PC-3 (cell line): ENCODE data around the gene FSTL4. TPM values are rescaled to one million over a fixed set of nuclear protein-coding genes. Genes with fewer than 3 reads are reported as not detected.

Source experiments
- ATAC-seq: fragments of 200-7000 bp; cut with Tn5 transposase; 2 replicates; pipeline ENCODE4 v1.9.1; 2020; ENCODE audit warnings: mild to moderate bottlenecking, moderate library complexity
- BruUV-seq: library from RNA; stranded (reverse); fragments of 400-500 nt; replicated peaks from 2 replicates; lab custom pipeline; 2021; lab: Mats Ljungman, UMichigan
- CTCF ChIA-PET: fragments of 300-600 bp; sonication (Branson Sonifier 250); formaldehyde crosslinking; loops from one replicate; lab custom pipeline; 2022; ENCODE audit warnings: antibody characterized with exemption; lab: Charles Lee
- POLR2A ChIA-PET: fragments of 300-600 bp; sonication (Branson Sonifier 250); formaldehyde crosslinking; loops from one replicate; lab custom pipeline; 2022; ENCODE audit warnings: antibody characterized with exemption; ENCODE audit not compliant: unreplicated experiment; lab: Charles Lee
- DNase-seq: peaks from one replicate; pipeline ENCODE4 v3.0.0-alpha.2; 2015
- H2AFZ ChIP-seq: fragments of 300-600 bp; sonication (generic); 2 replicates; pipeline ENCODE4 v1.6.0; 2016; ENCODE audit warnings: antibody characterized with exemption, low read length
- H3F3A ChIP-seq: fragments of 300-600 bp; sonication (generic); one replicate; pipeline ENCODE4 v1.6.0; 2017; ENCODE audit warnings: antibody characterized with exemption, low read length, control low read depth, mild to moderate bottlenecking; ENCODE audit not compliant: unreplicated experiment
- H3K27ac ChIP-seq: fragments of 300-600 bp; sonication (generic); 2 replicates; pipeline ENCODE4 v1.5.1; 2016; ENCODE audit warnings: mild to moderate bottlenecking, low read length
- H3K27me3 ChIP-seq: fragments of 300-600 bp; sonication (generic); 2 replicates; pipeline ENCODE4 v1.6.1; 2016; ENCODE audit warnings: low read length, mixed read lengths
- H3K36me3 ChIP-seq: fragments of 300-600 bp; sonication (generic); 2 replicates; pipeline ENCODE4 v1.6.1; 2016; ENCODE audit warnings: low read depth, mixed run types, low read length, mixed read lengths
- H3K4me1 ChIP-seq: fragments of 300-600 bp; sonication (generic); 2 replicates; pipeline ENCODE4 v1.5.1; 2016; ENCODE audit warnings: low read length; ENCODE audit not compliant: insufficient read depth
- H3K4me2 ChIP-seq: fragments of 300-600 bp; sonication (generic); 2 replicates; pipeline ENCODE4 v1.6.0; 2016; ENCODE audit warnings: low read length
- H3K4me3 ChIP-seq: fragments of 300-600 bp; sonication (generic); 2 replicates; pipeline ENCODE4 v1.5.1; 2016; ENCODE audit warnings: mild to moderate bottlenecking, low read length, mixed read lengths
- H3K79me2 ChIP-seq: fragments of 300-600 bp; sonication (generic); 2 replicates; pipeline ENCODE4 v1.6.1; 2017; ENCODE audit warnings: low read length, mixed read lengths
- H3K9ac ChIP-seq: fragments of 300-600 bp; sonication (generic); 2 replicates; pipeline ENCODE4 v1.6.0; 2016; ENCODE audit warnings: mild to moderate bottlenecking, low read length
- H3K9me2 ChIP-seq: fragments of 300-600 bp; sonication (generic); replicated peaks from 2 replicates; pipeline ENCODE4 v1.6.1; 2016; ENCODE audit warnings: mixed run types, low read length, mixed read lengths
- H3K9me3 ChIP-seq: fragments of 300-600 bp; sonication (generic); 2 replicates; pipeline ENCODE4 v1.6.1; 2016; ENCODE audit warnings: low read length, mixed read lengths
- H4K20me1 ChIP-seq: fragments of 300-600 bp; sonication (generic); 2 replicates; pipeline ENCODE4 v1.6.1; 2016; ENCODE audit warnings: low read length, mixed read lengths
- CTCF ChIP-seq: fragments of 300-600 bp; sonication (generic); conservative IDR thresholded peaks from 2 replicates; pipeline ENCODE4 v1.5.1; 2017; ENCODE audit warnings: antibody characterized with exemption, low read depth, mild to moderate bottlenecking, low read length
- EZH2 ChIP-seq: fragments of 300-600 bp; sonication (generic); IDR thresholded peaks from one replicate; pipeline ENCODE4 v1.6.1; 2017; ENCODE audit warnings: antibody characterized with exemption, mild to moderate bottlenecking, low read length; ENCODE audit not compliant: unreplicated experiment
- EZH2phosphoT487 ChIP-seq: fragments of 300-600 bp; sonication (generic); IDR thresholded peaks from 2 replicates; pipeline ENCODE4 v1.6.1; 2018; ENCODE audit warnings: mild to moderate bottlenecking, antibody characterized with exemption, low read length, borderline replicate concordance
- intact Hi-C: fragments of 100-400 bp; cut with micrococcal nuclease; formaldehyde crosslinking; loops from 2 replicates; pipeline ENCODE4 v1.9.0; 2023
- total RNA-seq: library from RNA; depleted of rRNA; stranded (reverse); fragments of >200 nt; gene quantifications from 2 replicates; pipeline ENCODE4 v1.2.3, GENCODE V29; 2014

The FSTL4 gene
- total RNA-seq, 1 experiment from 2014 or later, result 4.2 TPM

GRCh38 chr5:133603711-133604110, 8.6 kb downstream of the FSTL4 start:
- DNase-seq (no peak), ATAC-seq (no peak)
- intact Hi-C loops, result no loop called here
- no peaks in the 10 kb centered on the region for H3K9me2 ChIP-seq
- H3K4me1 ChIP-seq, result no peaks in the 10 kb centered on the region
- no peak overlapping the region for H2AFZ ChIP-seq
- H3K4me3 ChIP-seq, result no peak overlapping the region
- H3K9me3 ChIP-seq, result no peaks in the 10 kb centered on the region
- no TSS peak for BruUV-seq
- ChIA-PET POLR2A (no interaction called here), CTCF (no interaction called here)
- H3K27me3 ChIP-seq, result no peaks in the 10 kb centered on the region
- H3K27ac ChIP-seq, result no peak overlapping the region
- no peak overlapping the region for H3K9ac ChIP-seq
- no peaks in the 10 kb centered on the region for H3K79me2 ChIP-seq
- TF ChIP-seq EZH2phosphoT487, result no peak
- TF ChIP-seq EZH2, result no peak
- no peak for TF ChIP-seq CTCF
- no peaks in the 10 kb centered on the region for H3F3A ChIP-seq
- no peaks in the 10 kb centered on the region for H4K20me1 ChIP-seq
- H3K4me2 ChIP-seq, result no peak overlapping the region
- no peaks in the 10 kb centered on the region for H3K36me3 ChIP-seq

- Histone ChIP-seq H2AFZ (no peak overlapping the region), H3K4me1 (no peaks in the 10 kb centered on the region), H3K27me3 (no peaks in the 10 kb centered on the region), H3K4me3 (no peak overlapping the region), H3K36me3 (no peaks in the 10 kb centered on the region), H3K4me2 (no peak overlapping the region), H3K79me2 (no peaks in the 10 kb centered on the region), H3K9ac (no peak overlapping the region), H3K9me2 (no peaks in the 10 kb centered on the region), H3F3A (no peaks in the 10 kb centered on the region), H4K20me1 (no peaks in the 10 kb centered on the region), H3K9me3 (no peaks in the 10 kb centered on the region), H3K27ac (no peak overlapping the region)
- no peak for TF ChIP-seq EZH2phosphoT487
- no peak for TF ChIP-seq EZH2
- TF ChIP-seq CTCF, result no peak
- BruUV-seq, result no TSS peak
- no peak for DNase-seq
- intact Hi-C loops, result no loop called here
- ChIA-PET POLR2A (no interaction called here), CTCF (no interaction called here)
- no peak for ATAC-seq
Measured at GRCh38 chr5:133602835-133603380, 9.4 kb downstream of the FSTL4 start.

GRCh38 chr5:133599600-133599999, 12.7 kb downstream of the FSTL4 start:
- no peak overlapping the region for H3K9ac ChIP-seq
- intact Hi-C loops, result no loop called here
- no peaks in the 10 kb centered on the region for H3F3A ChIP-seq
- no peaks in the 10 kb centered on the region for H3K4me1 ChIP-seq
- H3K27me3 ChIP-seq, result no peaks in the 10 kb centered on the region
- no peak overlapping the region for H3K27ac ChIP-seq
- no peak overlapping the region for H3K4me2 ChIP-seq
- H3K9me3 ChIP-seq, result no peaks in the 10 kb centered on the region
- H3K79me2 ChIP-seq, result no peaks in the 10 kb centered on the region
- CTCF ChIA-PET, result no interaction called here
- no TSS peak for BruUV-seq
- H2AFZ ChIP-seq, result no peak overlapping the region
- H3K9me2 ChIP-seq, result no peaks in the 10 kb centered on the region
- no peaks in the 10 kb centered on the region for H4K20me1 ChIP-seq
- DNase-seq (no peak), ATAC-seq (no peak)
- TF ChIP-seq CTCF (no peak), EZH2 (no peak), EZH2phosphoT487 (no peak)
- H3K36me3 ChIP-seq, result no peaks in the 10 kb centered on the region
- H3K4me3 ChIP-seq, result no peak overlapping the region
- POLR2A ChIA-PET, result no interaction called here
